Activated B cell treated with CpG ODN at 0.5 μM for 24 hours (primary cell): ENCODE data around the gene KIF20B. TPM values are rescaled to one million over a fixed set of nuclear protein-coding genes. Genes with fewer than 3 reads are reported as not detected.

Source experiments
- ATAC-seq: fragments of 200-7000 bp; cut with Tn5 transposase; one replicate; pipeline ENCODE4 v1.10.0; 2021; ENCODE audit warnings: low read depth, mild to moderate bottlenecking, moderate library complexity
- CTCF ChIA-PET: fragments of 350-600 bp; sonication (Branson Sonifier 250); formaldehyde crosslinking; loops from one replicate; lab custom pipeline; 2021; ENCODE audit warnings: antibody characterized with exemption; lab: Charles Lee
- POLR2A ChIA-PET: fragments of 350-600 bp; sonication (Branson Sonifier 250); formaldehyde crosslinking; loops from one replicate; lab custom pipeline; 2021; ENCODE audit warnings: antibody characterized with exemption; lab: Charles Lee
- DNase-seq: peaks from one replicate; pipeline ENCODE4 v3.0.0; 2022
- H3K27ac Mint-ChIP-seq: one replicate; pipeline ENCODE4 v1.8.0; 2020; ENCODE audit warnings: mixed read lengths
- H3K27me3 Mint-ChIP-seq: one replicate; pipeline ENCODE4 v1.8.0; 2021; ENCODE audit warnings: mixed read lengths
- H3K36me3 Mint-ChIP-seq: one replicate; pipeline ENCODE4 v1.8.0; 2021; ENCODE audit warnings: low read depth, mixed read lengths
- H3K4me1 Mint-ChIP-seq: one replicate; pipeline ENCODE4 v1.8.0; 2021; ENCODE audit warnings: mixed read lengths
- H3K4me3 Mint-ChIP-seq: one replicate; pipeline ENCODE4 v1.8.0; 2020; ENCODE audit warnings: mild to moderate bottlenecking, mixed read lengths
- H3K9me3 Mint-ChIP-seq: one replicate; pipeline ENCODE4 v1.8.0; 2020; ENCODE audit warnings: mixed read lengths
- intact Hi-C: fragments of 100-400 bp; cut with micrococcal nuclease; formaldehyde crosslinking; loops from one replicate; pipeline ENCODE4 v1.15.1; 2024
- total RNA-seq: library from RNA; stranded (reverse); gene quantifications from 2 replicates; pipeline ENCODE4 v1.2.3, GENCODE V29; 2022
- TF ChIP-seq, protein P1 (sequence below): fragments of 200-600 bp; IDR thresholded peaks from one replicate; pipeline ENCODE4 v1.8.0; 2022; ENCODE audit warnings: antibody characterized with exemption, mild to moderate bottlenecking

The KIF20B gene
- total RNA-seq, 1 donor from 2014 or later, result 24.0 TPM

DNA sequence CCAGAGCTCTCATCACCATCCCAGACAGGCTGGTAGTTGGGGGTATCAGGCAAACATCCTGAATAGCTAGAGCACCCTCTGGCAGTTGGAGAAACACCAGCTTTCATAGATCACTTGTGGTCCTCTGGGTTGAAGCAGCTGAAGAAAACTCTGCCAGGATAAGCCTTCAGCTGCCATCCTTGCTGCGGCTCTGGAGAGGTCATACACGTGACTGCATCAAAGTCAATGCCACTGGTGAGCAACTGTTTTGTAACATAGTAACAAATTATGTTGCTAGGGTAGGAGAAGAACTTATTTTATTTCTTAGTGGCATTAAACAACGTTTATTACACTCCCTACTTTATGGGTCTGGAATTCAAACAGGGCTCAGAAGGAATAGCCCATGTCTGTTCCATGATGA, 37.2 kb upstream of the KIF20B start:
- ChIA-PET CTCF (no interaction called here), POLR2A (no interaction called here)
- H3K36me3 Mint-ChIP-seq, result no peaks in the 10 kb centered on the region
- no peak for DNase-seq
- H3K27ac Mint-ChIP-seq, result no peak overlapping the region
- TF ChIP-seq, protein P1, sequence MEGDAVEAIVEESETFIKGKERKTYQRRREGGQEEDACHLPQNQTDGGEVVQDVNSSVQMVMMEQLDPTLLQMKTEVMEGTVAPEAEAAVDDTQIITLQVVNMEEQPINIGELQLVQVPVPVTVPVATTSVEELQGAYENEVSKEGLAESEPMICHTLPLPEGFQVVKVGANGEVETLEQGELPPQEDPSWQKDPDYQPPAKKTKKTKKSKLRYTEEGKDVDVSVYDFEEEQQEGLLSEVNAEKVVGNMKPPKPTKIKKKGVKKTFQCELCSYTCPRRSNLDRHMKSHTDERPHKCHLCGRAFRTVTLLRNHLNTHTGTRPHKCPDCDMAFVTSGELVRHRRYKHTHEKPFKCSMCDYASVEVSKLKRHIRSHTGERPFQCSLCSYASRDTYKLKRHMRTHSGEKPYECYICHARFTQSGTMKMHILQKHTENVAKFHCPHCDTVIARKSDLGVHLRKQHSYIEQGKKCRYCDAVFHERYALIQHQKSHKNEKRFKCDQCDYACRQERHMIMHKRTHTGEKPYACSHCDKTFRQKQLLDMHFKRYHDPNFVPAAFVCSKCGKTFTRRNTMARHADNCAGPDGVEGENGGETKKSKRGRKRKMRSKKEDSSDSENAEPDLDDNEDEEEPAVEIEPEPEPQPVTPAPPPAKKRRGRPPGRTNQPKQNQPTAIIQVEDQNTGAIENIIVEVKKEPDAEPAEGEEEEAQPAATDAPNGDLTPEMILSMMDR, result no peak
- intact Hi-C loops, result no loop called here
- no peaks in the 10 kb centered on the region for H3K27me3 Mint-ChIP-seq
- H3K4me1 Mint-ChIP-seq, result no peaks in the 10 kb centered on the region
- ATAC-seq, result no peak
- H3K9me3 Mint-ChIP-seq, result no peaks in the 10 kb centered on the region
- H3K4me3 Mint-ChIP-seq, result no peak overlapping the region

DNA sequence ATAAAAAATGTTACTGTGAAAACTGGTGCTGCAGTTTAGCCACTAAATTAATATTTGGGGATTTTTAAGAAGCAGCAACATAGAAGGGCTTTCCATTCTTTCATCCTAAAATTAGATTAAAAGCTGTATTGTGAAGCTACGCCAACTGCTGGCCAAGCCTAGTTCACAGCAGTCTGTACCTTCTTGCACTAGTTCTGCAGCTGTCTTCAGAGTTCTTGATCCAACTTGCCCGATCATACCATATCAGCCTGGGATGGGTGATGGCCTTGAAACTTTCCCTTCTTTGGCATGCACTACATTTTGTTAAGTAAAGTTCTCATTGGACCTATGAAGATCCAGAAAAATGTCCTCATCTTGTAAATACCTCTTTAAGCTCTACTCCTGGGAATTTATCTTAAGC, 36.1 kb upstream of the KIF20B start:
- Mint-ChIP-seq H3K4me3 (no peak overlapping the region), H3K9me3 (no peaks in the 10 kb centered on the region), H3K27ac (no peak overlapping the region), H3K36me3 (no peaks in the 10 kb centered on the region), H3K27me3 (no peaks in the 10 kb centered on the region), H3K4me1 (no peaks in the 10 kb centered on the region)
- no peak for ATAC-seq
- ChIA-PET CTCF (no interaction called here), POLR2A (no interaction called here)
- TF ChIP-seq, protein P1, result no peak
- intact Hi-C loops, result no loop called here
- DNase-seq, result no peak

DNA sequence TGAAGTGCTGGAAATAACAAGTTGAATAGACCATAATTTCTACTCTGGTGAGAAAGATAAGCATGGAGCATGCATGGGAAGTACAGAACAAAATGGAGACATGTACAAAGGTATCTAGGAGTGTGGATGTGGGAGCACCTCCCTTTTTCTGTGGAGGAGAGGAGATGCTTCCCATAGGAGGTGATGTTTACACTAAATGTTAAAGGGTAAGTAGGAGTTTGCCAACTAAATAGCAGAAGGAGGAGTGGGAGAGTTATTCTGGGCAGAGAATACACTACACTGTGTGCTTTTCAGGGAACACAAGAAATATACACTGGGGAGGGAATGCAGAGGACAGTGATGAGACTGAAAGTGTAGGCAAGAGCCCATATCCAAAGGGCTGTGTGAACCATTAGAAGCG, 35.3 kb upstream of the KIF20B start:
- no peaks in the 10 kb centered on the region for H3K9me3 Mint-ChIP-seq
- no peak for DNase-seq
- no peaks in the 10 kb centered on the region for H3K27me3 Mint-ChIP-seq
- ChIA-PET CTCF (no interaction called here), POLR2A (no interaction called here)
- intact Hi-C loops, result no loop called here
- ATAC-seq, result no peak
- H3K36me3 Mint-ChIP-seq, result no peaks in the 10 kb centered on the region
- H3K4me1 Mint-ChIP-seq, result no peaks in the 10 kb centered on the region
- H3K27ac Mint-ChIP-seq, result no peak overlapping the region
- TF ChIP-seq, protein P1, result no peak
- no peak overlapping the region for H3K4me3 Mint-ChIP-seq

DNA sequence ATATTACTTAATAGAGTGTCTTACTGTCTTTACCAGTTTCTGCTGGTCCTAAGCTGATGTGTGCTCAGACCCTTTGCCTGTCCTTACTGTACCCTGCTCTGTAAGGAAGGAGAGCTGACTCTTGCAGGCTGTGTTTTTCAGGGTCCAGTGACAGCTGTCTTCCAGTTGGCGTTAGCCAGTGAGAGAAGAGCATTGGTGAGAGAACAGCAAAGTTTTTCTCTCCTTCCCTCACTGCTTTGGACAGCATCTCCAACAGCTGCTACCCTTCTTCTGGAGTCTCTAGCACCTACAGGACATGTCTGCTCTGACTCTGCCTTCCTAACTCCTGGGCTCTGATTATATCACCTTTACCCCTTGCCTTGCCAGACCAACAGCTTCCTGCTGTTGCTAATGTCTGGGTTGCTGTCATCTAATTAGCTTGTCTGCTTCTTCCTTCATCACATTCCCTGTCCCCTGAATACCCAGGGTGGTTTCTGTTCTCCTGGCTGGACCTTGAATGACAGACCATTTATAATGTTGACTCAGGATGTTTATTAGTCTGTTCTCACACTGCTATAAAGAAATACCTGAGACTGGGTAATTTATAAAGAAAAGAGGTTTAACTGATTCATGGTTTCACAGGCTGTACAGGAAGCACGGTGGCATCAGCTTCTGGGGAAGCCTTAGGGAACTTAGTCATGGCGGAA, 32.9 kb upstream of the KIF20B start:
- Mint-ChIP-seq H3K27me3 (no peaks in the 10 kb centered on the region), H3K36me3 (no peaks in the 10 kb centered on the region), H3K4me3 (no peak overlapping the region), H3K27ac (no peak overlapping the region), H3K9me3 (no peaks in the 10 kb centered on the region), H3K4me1 (peaks cover 7% of the 10 kb centered on the region)
- ChIA-PET CTCF (no interaction called here), POLR2A (no interaction called here)
- TF ChIP-seq, protein P1, result no peak
- intact Hi-C loops, result no loop called here
- DNase-seq (no peak), ATAC-seq (no peak)

DNA sequence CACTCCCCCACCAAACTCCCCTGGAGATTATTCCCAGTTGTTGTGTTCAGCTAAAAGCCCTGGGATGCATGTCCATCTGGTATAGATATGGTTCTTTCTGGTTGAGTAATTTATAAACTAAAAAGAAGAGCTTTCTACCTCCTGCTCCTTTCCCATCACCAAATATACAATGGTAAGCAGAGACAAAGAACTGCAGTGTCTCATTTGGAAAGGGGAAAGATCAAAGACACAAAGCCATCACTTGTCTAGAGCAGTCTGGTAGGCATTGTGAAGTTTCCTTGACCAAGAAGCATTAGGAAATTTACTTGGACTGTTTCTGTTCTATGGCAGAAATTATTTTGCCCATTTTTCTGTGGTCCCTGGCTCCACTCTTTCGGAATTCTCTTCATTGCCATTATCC, 31.4 kb upstream of the KIF20B start:
- Mint-ChIP-seq H3K27ac (no peak overlapping the region), H3K4me3 (no peak overlapping the region), H3K36me3 (no peaks in the 10 kb centered on the region), H3K4me1 (peaks cover 12% of the 10 kb centered on the region), H3K27me3 (no peaks in the 10 kb centered on the region), H3K9me3 (no peaks in the 10 kb centered on the region)
- POLR2A ChIA-PET, result interaction anchor here (0.8 kb wide), 1 partner anchor 26 kb away, joined by 3 read pairs; no protein-coding TSS in a partner anchor
- CTCF ChIA-PET, result no interaction called here
- intact Hi-C loops, result no loop called here
- TF ChIP-seq, protein P1, result no peak
- ATAC-seq, result no peak
- DNase-seq, result no peak
